Measurements from ENCODE around the gene ROPN1L.

- TF ChIP-seq CTCF (IDR thresholded peaks at IDR 0.05) (no peak), POLR2A (IDR thresholded peaks at IDR 0.05) (no peak)
Measured at GRCh38 chr5:10406651-10407050, 35.0 kb upstream of the ROPN1L start.
